H1 (cell line): ENCODE results near the gene MAP3K6. TPM values are rescaled to one million over a fixed set of nuclear protein-coding genes. Genes with fewer than 3 reads are reported as not detected.

ENCODE experiments used
- CTCF ChIA-PET: fragments of 300-600 bp; sonication (Branson Sonifier 250); formaldehyde crosslinking; loops from one replicate; lab custom pipeline; 2021; ENCODE audit not compliant: partially characterized antibody; lab: Charles Lee
- POLR2A ChIA-PET: fragments of 300-600 bp; sonication (Branson Sonifier 250); formaldehyde crosslinking; loops from one replicate; lab custom pipeline; 2021; ENCODE audit warnings: inconsistent platforms; ENCODE audit not compliant: partially characterized antibody; lab: Charles Lee
- DNase-seq, 2 experiments: peaks; one replicate each; pipeline versions ENCODE4 v3.0.0 to v3.0.0-alpha.2; 2010 to 2022; ENCODE audit warnings: low spot score in 2 of 2, low read depth in 1 of 2, mixed read lengths in 1 of 2
- FAIRE-seq: peaks from 2 replicates; lab custom pipeline; 2011; peaks lifted over from hg19 to GRCh38; lab: Jason Lieb, UNC
- H2AFZ ChIP-seq: 2 replicates; pipeline ENCODE4 v1.8.1; 2012; ENCODE audit warnings: low read length, inconsistent platforms
- H2AK5ac ChIP-seq: 2 replicates; pipeline ENCODE4 v1.6.1; 2013; ENCODE audit warnings: low read depth, low read length
- H2BK120ac ChIP-seq: replicated peaks from 2 replicates; pipeline ENCODE3; 2013; ENCODE audit warnings: low read depth, low read length, inconsistent platforms
- H2BK12ac ChIP-seq: 2 replicates; pipeline ENCODE4 v1.6.1; 2013; ENCODE audit warnings: low read depth, low read length
- H2BK15ac ChIP-seq: 2 replicates; pipeline ENCODE4 v1.6.1; 2013; ENCODE audit warnings: low read length
- H2BK20ac ChIP-seq: 2 replicates; pipeline ENCODE4 v1.6.1; 2013; ENCODE audit warnings: low read length
- H2BK5ac ChIP-seq: 2 replicates; pipeline ENCODE4 v1.6.1; 2013; ENCODE audit warnings: low read depth, low read length
- H3K14ac ChIP-seq: 2 replicates; pipeline ENCODE4 v1.6.1; 2013; ENCODE audit warnings: inconsistent platforms; ENCODE audit not compliant: insufficient read length
- H3K18ac ChIP-seq: 2 replicates; pipeline ENCODE4 v1.6.1; 2013; ENCODE audit warnings: low read length; ENCODE audit errors: extremely low read depth
- H3K23ac ChIP-seq: 2 replicates; pipeline ENCODE4 v1.6.1; 2013; ENCODE audit warnings: inconsistent platforms; ENCODE audit not compliant: insufficient read length
- H3K23me2 ChIP-seq: 2 replicates; pipeline ENCODE4 v1.6.1; 2013; ENCODE audit warnings: low read depth, low read length
- H3K27ac ChIP-seq: 2 replicates; pipeline ENCODE4 v1.6.1; 2011; ENCODE audit warnings: low read depth, low read length, inconsistent platforms
- H3K27me3 ChIP-seq, 4 experiments: replicated peaks in 1 of 4; 1 replicate in 1 of 4; 2 replicates in 3 of 4; pipeline versions ENCODE4 v1.6.1 to v1.8.1; 2011 to 2013; ENCODE audit warnings: low read length in 3 of 4, mild to moderate bottlenecking in 3 of 4, inconsistent platforms in 2 of 4, mixed read lengths in 2 of 4, moderate library complexity in 1 of 4; ENCODE audit not compliant: control insufficient read depth in 3 of 4, insufficient read depth in 3 of 4; ENCODE audit errors: extremely low read depth in 1 of 4
- H3K36me3 ChIP-seq, 4 experiments: 2 replicates each; pipeline versions ENCODE4 v1.6.1 to v1.8.1; 2011 to 2013; ENCODE audit warnings: mild to moderate bottlenecking in 4 of 4, low read length in 3 of 4, moderate library complexity in 2 of 4, control low read depth in 1 of 4, inconsistent platforms in 1 of 4; ENCODE audit not compliant: insufficient read depth in 4 of 4, control insufficient read depth in 2 of 4
- H3K4ac ChIP-seq: replicated peaks from 2 replicates; pipeline ENCODE3; 2013; ENCODE audit warnings: low read length, low read depth, mixed read lengths, inconsistent platforms; ENCODE audit not compliant: insufficient read length
- H3K4me1 ChIP-seq, 4 experiments: replicated peaks in 1 of 4; 1 replicate in 1 of 4; 2 replicates in 3 of 4; pipeline versions ENCODE4 v1.6.1 to v1.8.1; 2011 to 2013; ENCODE audit warnings: low read length in 3 of 4, inconsistent platforms in 2 of 4, mixed read lengths in 1 of 4; ENCODE audit not compliant: insufficient read depth in 4 of 4, control insufficient read depth in 3 of 4
- H3K4me2 ChIP-seq, 2 experiments: 2 replicates each; pipeline versions ENCODE4 v1.6.1 to v1.8.1; 2011 to 2013; ENCODE audit warnings: low read depth in 2 of 2, low read length in 2 of 2, control low read depth in 1 of 2, inconsistent platforms in 1 of 2, mild to moderate bottlenecking in 1 of 2; ENCODE audit not compliant: insufficient read depth in 1 of 2
- H3K4me3 ChIP-seq, 4 experiments: fragments of 200-600, 300-600 bp in 1 of 4; sonication (generic), shearing (Covaris generic), sonication (Bioruptor Twin) in 1 of 4; 2 replicates each; pipeline versions ENCODE4 v1.5.1 to v1.8.1; 2011 to 2016; ENCODE audit warnings: low read length in 4 of 4, low read depth in 3 of 4, control low read depth in 2 of 4, inconsistent platforms in 2 of 4, mild to moderate bottlenecking in 2 of 4, mixed read lengths in 1 of 4, moderate library complexity in 1 of 4; ENCODE audit not compliant: insufficient read depth in 2 of 4; ENCODE audit errors: extremely low read depth in 1 of 4
- H3K56ac ChIP-seq: replicated peaks from 2 replicates; pipeline ENCODE3; 2013; ENCODE audit warnings: low read depth, mild to moderate bottlenecking, mixed read lengths, low read length, inconsistent platforms; ENCODE audit not compliant: insufficient read length
- H3K79me1 ChIP-seq: 2 replicates; pipeline ENCODE4 v1.6.1; 2013; ENCODE audit warnings: low read depth, low read length, control low read depth
- H3K79me2 ChIP-seq, 2 experiments: 2 replicates each; pipeline versions ENCODE4 v1.6.1 to v1.8.1; 2012 to 2013; ENCODE audit warnings: low read length in 2 of 2, mild to moderate bottlenecking in 2 of 2, inconsistent platforms in 1 of 2; ENCODE audit not compliant: insufficient read depth in 2 of 2, control insufficient read depth in 1 of 2
- H3K9ac ChIP-seq, 4 experiments: replicated peaks in 1 of 4; 1 replicate in 1 of 4; 2 replicates in 3 of 4; pipeline versions ENCODE4 v1.6.1 to v1.8.1; 2011 to 2013; ENCODE audit warnings: low read depth in 3 of 4, low read length in 3 of 4, control low read depth in 2 of 4, mild to moderate bottlenecking in 2 of 4, moderate library complexity in 2 of 4, inconsistent platforms in 1 of 4; ENCODE audit errors: extremely low read depth in 1 of 4
- H3K9me3 ChIP-seq, 2 experiments: 2 replicates each; pipeline versions ENCODE4 v1.6.1 to v1.8.1; 2012 to 2013; ENCODE audit warnings: mild to moderate bottlenecking in 2 of 2, moderate library complexity in 2 of 2, control low read depth in 1 of 2, inconsistent platforms in 1 of 2, low read depth in 1 of 2, low read length in 1 of 2, mixed read lengths in 1 of 2; ENCODE audit not compliant: insufficient read depth in 2 of 2
- H4K20me1 ChIP-seq, 2 experiments: replicated peaks in 1 of 2; 2 replicates each; pipeline versions ENCODE3 to v1.8.1; 2011 to 2013; ENCODE audit warnings: inconsistent platforms in 2 of 2, low read length in 2 of 2, mild to moderate bottlenecking in 1 of 2; ENCODE audit not compliant: insufficient read depth in 2 of 2, control insufficient read depth in 1 of 2
- H4K5ac ChIP-seq: 2 replicates; pipeline ENCODE4 v1.6.1; 2013; ENCODE audit warnings: low read length, low read depth, mixed read lengths, inconsistent platforms; ENCODE audit not compliant: insufficient read length
- H4K8ac ChIP-seq: 2 replicates; pipeline ENCODE4 v1.8.0; 2013; ENCODE audit warnings: mild to moderate bottlenecking, moderate library complexity, low read length, inconsistent platforms; ENCODE audit not compliant: insufficient read depth; ENCODE audit errors: extremely low read depth
- H4K91ac ChIP-seq: replicated peaks from 2 replicates; pipeline ENCODE3; 2013; ENCODE audit warnings: low read length, mixed read lengths, inconsistent platforms; ENCODE audit not compliant: insufficient read length
- PHF8 ChIP-seq: fragments of 200-600 bp; sonication (generic); conservative IDR thresholded peaks from 2 replicates; pipeline ENCODE4 v1.7.1; 2012; ENCODE audit warnings: low read depth, mild to moderate bottlenecking, inconsistent platforms, low read length, moderate library complexity
- POLR2AphosphoS5 ChIP-seq: IDR thresholded peaks from 2 replicates; pipeline ENCODE4 v1.6.1; 2011; ENCODE audit warnings: low read depth, low read length
- RXRA ChIP-seq: IDR thresholded peaks from 2 replicates; pipeline ENCODE4 v1.6.1; 2011; ENCODE audit warnings: low read depth, mild to moderate bottlenecking, low read length, moderate library complexity; ENCODE audit not compliant: insufficient read depth
- SIRT6 ChIP-seq: IDR thresholded peaks from one replicate; pipeline ENCODE4 v1.7.1; 2012; ENCODE audit warnings: low read length, inconsistent platforms
- TBP ChIP-seq: IDR thresholded peaks from 2 replicates; pipeline ENCODE4 v1.6.1; 2011; ENCODE audit warnings: low read depth, low read length, improper control_type of control experiment
- WGBS, 2 experiments: shearing (Covaris generic) in 1 of 2; methylation state at CpG; one replicate each; pipeline versions ENCODE4 v1.1.6 to v1.1.7; 2013 to 2015; ENCODE audit warnings: low lambda C conversion rate in 2 of 2, mixed read lengths in 2 of 2, inconsistent platforms in 1 of 2, low coverage in 1 of 2, missing lambda C conversion rate in 1 of 2; ENCODE audit not compliant: insufficient replicate concordance in 2 of 2, insufficient coverage in 1 of 2, insufficient read length in 1 of 2; ENCODE audit errors: extremely low coverage in 1 of 2, missing lambda C conversion rate in 1 of 2; 5-methylcytosine and 5-hydroxymethylcytosine counted together
- polyA plus RNA-seq, 7 experiments: library from polyadenylated mRNA; depleted of rRNA in 3 of 7; stranded (reverse) in 5 of 7; unstranded in 2 of 7; fragments of >200 nt in 5 of 7; fragments of 200-250 nt in 2 of 7; gene quantifications; 1 replicate in 5 of 7; 2 replicates in 1 of 7; 4 replicates in 1 of 7; pipeline versions ENCODE4 v1.2.1 to v1.2.3, GENCODE V29; 2011 to 2013; ENCODE audit warnings: missing spikeins in 2 of 7, mixed read lengths in 2 of 7
- total RNA-seq: library from RNA; stranded (reverse); fragmentation: NEBNext Ultra II Directional; extraction: Animal tissue kit (Norgen Biotek cat#: 25700); gene quantifications from 2 replicates; pipeline ENCODE4 v1.2.1, GENCODE V29; 2021
- TF ChIP-seq, protein P1 (sequence below): IDR thresholded peaks from 2 replicates; pipeline ENCODE4 v1.6.1; 2011; ENCODE audit warnings: low read depth, mild to moderate bottlenecking, low read length; ENCODE audit not compliant: insufficient read depth
- TF ChIP-seq, protein P2 (sequence below): IDR thresholded peaks from 2 replicates; pipeline ENCODE4 v1.6.1; 2012; ENCODE audit warnings: inconsistent platforms
- TF ChIP-seq, protein P3 (sequence below), 3 experiments: IDR thresholded peaks; 1 replicate in 2 of 3; 2 replicates in 1 of 3; pipeline versions ENCODE4 v1.5.1 to v1.6.1; 2011; ENCODE audit warnings: low read length in 3 of 3, mild to moderate bottlenecking in 3 of 3, inconsistent platforms in 2 of 3, low read depth in 1 of 3, moderate library complexity in 1 of 3; ENCODE audit not compliant: insufficient read depth in 1 of 3; ENCODE audit errors: control extremely low read depth in 1 of 3

MAP3K6 gene
- total and polyA plus RNA-seq, 2 of the 8 experiments (the other 6 are each of a cell fraction or from before 2014, with no cell fraction given): 7.4 to 7.6 TPM

DNA sequence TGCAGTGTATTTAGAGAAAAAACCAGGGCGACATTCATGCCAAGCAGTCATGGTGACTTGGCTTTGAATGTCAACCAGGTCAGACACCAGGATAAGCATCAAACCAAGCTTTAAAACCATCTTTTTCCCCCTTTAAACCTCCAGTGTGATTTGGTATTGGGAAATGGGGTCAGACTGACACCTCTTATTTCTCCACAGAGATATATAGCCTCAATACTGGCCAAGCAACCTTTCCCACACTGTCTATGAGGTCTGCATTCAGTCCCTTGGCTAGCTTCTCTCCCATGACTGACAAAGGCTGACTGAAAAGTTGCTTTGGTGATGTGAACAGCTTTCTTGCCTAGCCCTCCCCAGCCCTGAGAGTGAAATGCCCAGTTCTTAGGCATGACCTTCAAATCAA, 47.3 kb upstream of the MAP3K6 start:
- Histone ChIP-seq H3K79me1 (no peaks in the 10 kb centered on the region; the same call in 1 of the 2 replicates), H4K91ac (no peak overlapping the region), H4K8ac (no peak overlapping the region), H2AK5ac (no peak overlapping the region), H3K56ac (no peak overlapping the region), H3K9ac (no peak overlapping the region), H3K4me2 (no peak overlapping the region), H3K23me2 (no peaks in the 10 kb centered on the region), H3K4ac (no peak overlapping the region), H2BK120ac (no peak overlapping the region), H3K27ac (no peak overlapping the region), H3K14ac (no peak overlapping the region), H4K5ac (no peak overlapping the region), H3K18ac (no peak overlapping the region), H3K4me1 (peaks cover 5 to 8% (median 6%) of the 10 kb centered on the region in 4 experiments; a peak in 5 of 7 replicates), H3K36me3 (peaks cover 29 to 66% (median 54%) of the 10 kb centered on the region in 4 experiments), H3K27me3 (no peaks in the 10 kb centered on the region), H3K23ac (no peak overlapping the region), H2BK5ac (no peak overlapping the region), H3K9me3 (no peaks in the 10 kb centered on the region), H4K20me1 (peaks cover 0 to 2% of the 10 kb centered on the region in 2 experiments), H2BK15ac (no peak overlapping the region), H3K4me3 (no peak overlapping the region), H3K79me2 (no peaks in the 10 kb centered on the region; a peak in 1 of 4 replicates), H2AFZ (no peak overlapping the region), H2BK20ac (no peak overlapping the region), H2BK12ac (no peak overlapping the region)
- DNase-seq: no peak
- FAIRE-seq: no peak
- POLR2A ChIA-PET: interaction anchor here (0.6 to 1.4 kb wide), 4 partner anchors 8 to 72 kb away, joined by 3 to 4 read pairs (median 3); no protein-coding TSS in a partner anchor
- CTCF ChIA-PET: interaction anchor here (0.9 to 37.8 kb wide), 20 partner anchors 7 to 249 kb away, joined by 3 to 863 read pairs (median 4); partner anchors contain the start of gene AHDC1
- WGBS, 2 experiments: 80% methylated on average over 1 of the region's 1 CpG; no CpG with 5 or more reads in 1 of the 2 experiments
- TF ChIP-seq RXRA (no peak), TBP (no peak), POLR2AphosphoS5 (no peak), PHF8 (no peak), SIRT6 (no peak)
- TF ChIP-seq, protein P1, sequence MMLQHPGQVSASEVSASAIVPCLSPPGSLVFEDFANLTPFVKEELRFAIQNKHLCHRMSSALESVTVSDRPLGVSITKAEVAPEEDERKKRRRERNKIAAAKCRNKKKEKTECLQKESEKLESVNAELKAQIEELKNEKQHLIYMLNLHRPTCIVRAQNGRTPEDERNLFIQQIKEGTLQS: no peak
- TF ChIP-seq, protein P2, sequence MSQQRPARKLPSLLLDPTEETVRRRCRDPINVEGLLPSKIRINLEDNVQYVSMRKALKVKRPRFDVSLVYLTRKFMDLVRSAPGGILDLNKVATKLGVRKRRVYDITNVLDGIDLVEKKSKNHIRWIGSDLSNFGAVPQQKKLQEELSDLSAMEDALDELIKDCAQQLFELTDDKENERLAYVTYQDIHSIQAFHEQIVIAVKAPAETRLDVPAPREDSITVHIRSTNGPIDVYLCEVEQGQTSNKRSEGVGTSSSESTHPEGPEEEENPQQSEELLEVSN: no peak
- TF ChIP-seq, protein P3, sequence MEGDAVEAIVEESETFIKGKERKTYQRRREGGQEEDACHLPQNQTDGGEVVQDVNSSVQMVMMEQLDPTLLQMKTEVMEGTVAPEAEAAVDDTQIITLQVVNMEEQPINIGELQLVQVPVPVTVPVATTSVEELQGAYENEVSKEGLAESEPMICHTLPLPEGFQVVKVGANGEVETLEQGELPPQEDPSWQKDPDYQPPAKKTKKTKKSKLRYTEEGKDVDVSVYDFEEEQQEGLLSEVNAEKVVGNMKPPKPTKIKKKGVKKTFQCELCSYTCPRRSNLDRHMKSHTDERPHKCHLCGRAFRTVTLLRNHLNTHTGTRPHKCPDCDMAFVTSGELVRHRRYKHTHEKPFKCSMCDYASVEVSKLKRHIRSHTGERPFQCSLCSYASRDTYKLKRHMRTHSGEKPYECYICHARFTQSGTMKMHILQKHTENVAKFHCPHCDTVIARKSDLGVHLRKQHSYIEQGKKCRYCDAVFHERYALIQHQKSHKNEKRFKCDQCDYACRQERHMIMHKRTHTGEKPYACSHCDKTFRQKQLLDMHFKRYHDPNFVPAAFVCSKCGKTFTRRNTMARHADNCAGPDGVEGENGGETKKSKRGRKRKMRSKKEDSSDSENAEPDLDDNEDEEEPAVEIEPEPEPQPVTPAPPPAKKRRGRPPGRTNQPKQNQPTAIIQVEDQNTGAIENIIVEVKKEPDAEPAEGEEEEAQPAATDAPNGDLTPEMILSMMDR (IDR thresholded peaks at IDR 0.05; ENCODE audit: control extremely low read depth in 1 of 3, insufficient read depth in 1 of 3, low read depth in 1 of 3, low read length in 3 of 3): no peak
